Spleen (tissue), 11 donors: Measurements from ENCODE around the gene TAF4. TPM values are rescaled to one million over a fixed set of nuclear protein-coding genes. Genes with fewer than 3 reads are reported as not detected.

Experiments
- DNase-seq: peaks from one replicate; pipeline ENCODE4 v3.0.0-alpha.2; 2020
- H3K27ac ChIP-seq, 8 donors: fragments of 200-600 bp; sonication (generic) in 7 of 8; 1 replicate in 4 of 8; 2 replicates in 4 of 8; pipeline versions ENCODE4 v1.5.0 to v1.8.0; 2016 to 2021; ENCODE audit warnings: inconsistent platforms in 4 of 8, mild to moderate bottlenecking in 4 of 8, moderate library complexity in 1 of 8
- H3K27me3 ChIP-seq, 7 donors: fragments of 200-600 bp; sonication (generic) in 6 of 7; replicated peaks in 1 of 7; 1 replicate in 4 of 7; 2 replicates in 3 of 7; pipeline versions ENCODE4 v1.5.0 to v1.8.0; 2016 to 2021; ENCODE audit warnings: inconsistent platforms in 3 of 7, mild to moderate bottlenecking in 1 of 7
- H3K36me3 ChIP-seq, 6 donors: fragments of 200-600 bp; sonication (generic) in 5 of 6; 1 replicate in 4 of 6; 2 replicates in 2 of 6; pipeline versions ENCODE4 v1.5.0 to v1.8.0; 2016 to 2021; ENCODE audit warnings: inconsistent platforms in 2 of 6
- H3K4me1 ChIP-seq, 6 donors: fragments of 200-600 bp; sonication (generic) in 5 of 6; 1 replicate in 3 of 6; 2 replicates in 3 of 6; pipeline versions ENCODE4 v1.5.0 to v1.8.0; 2016 to 2021; ENCODE audit warnings: inconsistent platforms in 3 of 6
- H3K4me3 ChIP-seq, 8 donors: fragments of 200-600 bp; sonication (generic) in 7 of 8; 1 replicate in 4 of 8; 2 replicates in 4 of 8; pipeline versions ENCODE4 v1.5.0 to v1.8.0; 2016 to 2021; ENCODE audit warnings: inconsistent platforms in 4 of 8, mild to moderate bottlenecking in 4 of 8, moderate library complexity in 2 of 8
- H3K9me3 ChIP-seq, 8 donors: fragments of 200-600 bp; sonication (generic) in 7 of 8; 1 replicate in 4 of 8; 2 replicates in 4 of 8; pipeline versions ENCODE4 v1.5.0 to v1.8.0; 2016 to 2021; ENCODE audit warnings: inconsistent platforms in 4 of 8
- CTCF ChIP-seq, 11 experiments: fragments of 200-600 bp in 7 of 11; fragments of 450-650 bp in 4 of 11; sonication (generic) in 4 of 11; IDR thresholded peaks in 8 of 11; conservative IDR thresholded peaks in 3 of 11; 1 replicate in 7 of 11; 2 replicates in 4 of 11; pipeline versions ENCODE4 v1.4.0 to v1.8.0; 2016 to 2021; ENCODE audit warnings: antibody characterized with exemption in 11 of 11, inconsistent platforms in 4 of 11, mild to moderate bottlenecking in 1 of 11
- POLR2A ChIP-seq, 3 donors: fragments of 450-650 bp; IDR thresholded peaks; one replicate each; pipeline ENCODE4 v1.5.1; 2017; ENCODE audit warnings: antibody characterized with exemption in 3 of 3, mild to moderate bottlenecking in 1 of 3
- POLR2AphosphoS5 ChIP-seq, 3 donors: sonication (generic); formaldehyde crosslinking; IDR thresholded peaks; one replicate each; pipeline ENCODE4 v1.5.1; 2017; ENCODE audit warnings: antibody characterized with exemption in 3 of 3
- WGBS, 5 donors: extraction: QIAGEN DNeasy Blood & Tissue Kit in 3 of 5; methylation state at CpG; one replicate each; pipeline versions ENCODE4 v1.1.5 to v1.1.7; 2013 to 2018; 5-methylcytosine and 5-hydroxymethylcytosine counted together
- intact Hi-C: fragments of 100-400 bp; cut with DNase I; formaldehyde crosslinking; loops from one replicate; pipeline ENCODE4 v1.15.0; 2023; ENCODE audit warnings: low total_unique reads
- polyA plus RNA-seq, 3 donors: library from polyadenylated mRNA; stranded (reverse); fragments of 200-250 nt; gene quantifications; one replicate each; pipeline ENCODE4 v1.2.1, GENCODE V29; 2013
- total RNA-seq, 7 donors: library from RNA; depleted of rRNA in 3 of 7; stranded (reverse); fragments of >200 nt in 3 of 7; fragmentation: NEBNext Ultra II Directional in 4 of 7; extraction: Animal tissue kit (Norgen Biotek cat#: 25700) in 4 of 7; gene quantifications; one replicate each; pipeline versions ENCODE4 v1.1.0 to v1.2.1, GENCODE V29; 2016 to 2021
- donor health status: healthy with polysubstance abuse.
- donor health status: DM: no; HTN: no; CAD: no; lungs with moderate emphysema.
- donor health status: DM: no; HTN: no; CAD: no.
- donor health status: Bipolar disorder and iron deficiency.
- donor health status: healthy.
- donor health status: DM: no; HTN: no; CAD: no.
- donor health status: DM: yes; HTN: yes; CAD: no.

TAF4 gene
- total and polyA plus RNA-seq, 10 donors: 4.3 to 28.3 (median 16.5) TPM

GRCh38 chr20:62052336-62052841 is 13.3 kb downstream of the TAF4 start:
- Histone ChIP-seq H3K27ac (no peak overlapping the region), H3K4me1 (peaks cover 0 to 54% (median 17%) of the 10 kb centered on the region in 6 donors), H3K4me3 (no peak overlapping the region), H3K9me3 (no peaks in the 10 kb centered on the region), H3K27me3 (no peaks in the 10 kb centered on the region), H3K36me3 (peaks cover 0 to 45% (median 0%) of the 10 kb centered on the region in 6 donors)
- WGBS, 5 donors: 91 to 94% (median 93%) methylated on average over 13 of the region's 13 CpGs
- TF ChIP-seq POLR2AphosphoS5 (IDR thresholded peaks at IDR 0.05) (no peak), CTCF (IDR thresholded peaks at IDR 0.05 in 8 of 11, conservative IDR thresholded peaks at IDR 0.05 in 3 of 11) (no peak), POLR2A (IDR thresholded peaks at IDR 0.05) (no peak)
- DNase-seq: peak; percentile 47
- intact Hi-C loops: no loop called here

GRCh38 chr20:62051546-62052255 is 14.0 kb downstream of the TAF4 start:
- H3K27ac ChIP-seq: no peak overlapping the region
- H3K4me3 ChIP-seq: no peak overlapping the region
- WGBS, 5 donors: 83 to 96% (median 88%) methylated on average over 14 to 17 of the region's 17 CpGs
- H3K27me3 ChIP-seq: no peaks in the 10 kb centered on the region
- DNase-seq: peak; percentile 56
- peaks cover 0 to 48% (median 17%) of the 10 kb centered on the region in 6 donors for H3K4me1 ChIP-seq
- peaks cover 0 to 43% (median 0%) of the 10 kb centered on the region in 6 donors for H3K36me3 ChIP-seq
- TF ChIP-seq POLR2A (IDR thresholded peaks at IDR 0.05): no peak
- no peak for TF ChIP-seq CTCF (IDR thresholded peaks at IDR 0.05 in 8 of 11, conservative IDR thresholded peaks at IDR 0.05 in 3 of 11)
- no peak for TF ChIP-seq POLR2AphosphoS5 (IDR thresholded peaks at IDR 0.05)
- intact Hi-C loops: no loop called here
- H3K9me3 ChIP-seq: no peaks in the 10 kb centered on the region

- Histone ChIP-seq H3K4me3 (no peak overlapping the region), H3K27ac (no peak overlapping the region), H3K4me1 (peaks cover 0 to 47% (median 17%) of the 10 kb centered on the region in 6 donors), H3K9me3 (no peaks in the 10 kb centered on the region), H3K27me3 (no peaks in the 10 kb centered on the region), H3K36me3 (peaks cover 0 to 37% (median 0%) of the 10 kb centered on the region in 6 donors)
- TF ChIP-seq POLR2A (IDR thresholded peaks at IDR 0.05) (no peak), CTCF (IDR thresholded peaks at IDR 0.05 in 8 of 11, conservative IDR thresholded peaks at IDR 0.05 in 3 of 11) (no peak)
- intact Hi-C loops: no loop called here
- 62 to 79% (median 64%) methylated on average over 7 to 16 of the region's 16 CpGs for WGBS, 5 donors
- peak; percentile 51 for DNase-seq
Measured at GRCh38 chr20:62051144-62051543, 14.5 kb downstream of the TAF4 start.
